ENCODE measurements around the gene CES1.
"Not testable (repeated sequence)": the region's sequence is repeated elsewhere in the genome, so short reads cannot be mapped to it uniquely, and the experiment has no call there.

CES1 gene

GRCh38 chr16:55832773-55833691, at the start of gene CES1:
TSS of gene CES1 (minus strand) at chr16:55833096. CDS start at chr16:55833055, 41 bp downstream.
- no peak for DNase-seq

GRCh38 chr16:55876854-55877253, 44.0 kb upstream of the CES1 start:
- no peak for DNase-seq

DNA sequence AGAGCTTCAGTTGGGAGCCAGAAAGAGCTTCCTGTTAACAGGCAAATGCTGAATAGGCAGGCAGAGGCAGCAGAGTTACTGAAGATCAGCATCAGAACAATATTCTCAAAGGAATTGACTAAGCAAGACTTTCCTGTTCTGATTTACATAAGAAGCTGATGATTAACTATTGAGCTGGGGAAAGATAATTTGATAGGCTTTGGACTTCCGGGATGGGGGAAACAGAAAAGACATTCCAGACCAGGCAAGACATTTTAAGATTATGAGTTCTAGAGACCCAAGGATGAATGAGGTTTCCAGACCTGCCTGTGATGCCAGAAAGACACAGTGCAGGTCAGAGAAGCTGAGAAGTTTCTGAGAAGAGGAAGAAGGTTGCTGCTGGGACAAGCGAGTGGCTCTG, 42.4 kb upstream of the CES1 start, which contains the start of gene CES5A:
Gene CES5A (minus strand): TSS at position 101 of the 400 bp plus-strand sequence. CDS start 152 bp downstream, outside the sequence.
- no peak for DNase-seq

DNA sequence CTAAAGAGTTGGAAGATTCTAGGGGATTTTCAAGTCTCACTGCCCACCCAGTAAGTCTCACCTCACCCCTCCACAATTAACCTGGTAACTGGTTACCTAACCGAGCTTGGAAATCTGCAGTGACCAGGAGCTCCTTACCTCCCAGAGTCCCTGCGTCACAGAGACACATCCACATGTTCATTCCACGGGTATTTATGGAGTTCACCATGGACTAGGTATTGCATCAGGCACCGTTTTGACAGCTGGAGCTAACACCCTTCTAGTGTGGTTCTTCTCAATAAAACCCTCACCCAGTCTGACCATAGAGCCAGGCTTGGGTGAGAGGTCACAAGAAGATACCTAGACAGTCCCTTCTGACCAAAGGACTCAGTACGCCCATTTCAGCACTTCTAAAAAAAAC, 40.2 kb upstream of the CES1 start:
- no peak for DNase-seq

GRCh38 chr16:55872130-55872529, 39.2 kb upstream of the CES1 start:
- no peak for DNase-seq

DNA sequence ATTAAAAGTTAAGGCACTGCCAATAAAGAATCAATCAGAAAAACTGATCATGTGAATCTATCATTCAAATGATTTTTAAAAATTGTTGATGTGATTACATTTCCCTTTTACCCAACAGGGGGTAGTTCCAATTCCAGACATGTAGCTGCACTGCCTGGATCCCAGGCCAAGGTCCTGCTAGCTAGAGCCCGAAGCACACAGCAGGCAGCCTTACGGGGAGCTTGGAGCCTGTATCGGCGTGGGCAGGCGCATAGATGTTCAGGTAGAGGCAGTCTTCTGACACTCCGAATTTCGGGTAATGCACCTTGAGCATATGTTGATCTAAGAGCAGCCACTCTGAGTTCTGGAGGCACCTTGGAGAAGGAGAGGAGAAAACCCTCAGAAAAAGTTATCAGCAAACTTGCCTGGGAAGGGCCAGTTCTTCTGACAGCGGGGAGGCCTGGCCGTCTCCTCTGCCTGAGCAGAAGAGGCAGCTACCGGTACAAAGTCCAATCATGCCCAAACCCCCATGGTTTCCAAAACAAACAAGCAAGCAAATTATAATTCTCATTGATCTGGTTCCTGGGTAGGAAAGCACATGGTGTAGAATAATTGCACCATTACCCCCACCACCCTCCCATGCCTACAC, 38.6 kb upstream of the CES1 start:
- no peak for DNase-seq

GRCh38 chr16:55868980-55869379, 36.1 kb upstream of the CES1 start:
- DNase-seq = no peak

GRCh38 chr16:55868137-55868536, 35.2 kb upstream of the CES1 start:
- DNase-seq = no peak

GRCh38 chr16:55861288-55861687, 28.4 kb upstream of the CES1 start:
- DNase-seq = no peak

DNA sequence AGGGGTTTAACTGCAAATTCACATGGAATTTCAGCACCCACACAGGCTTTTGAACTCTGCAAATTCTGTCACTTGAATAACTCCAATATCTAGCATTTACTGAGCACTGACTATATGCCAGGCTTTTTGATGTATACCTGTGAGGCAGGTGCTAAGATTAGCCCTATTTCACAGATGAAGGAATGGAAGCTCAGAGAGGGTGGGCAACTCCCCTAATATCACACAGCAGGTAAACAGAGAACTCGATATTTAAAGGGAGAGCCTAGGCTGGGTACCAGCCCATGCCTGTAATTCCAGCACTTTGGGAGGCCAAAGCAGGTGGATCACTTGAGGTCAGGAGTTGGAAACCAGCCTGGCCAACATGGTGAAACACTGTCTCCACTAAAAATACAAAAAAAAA, 24.8 kb upstream of the CES1 start:
- DNase-seq = not testable (repeated sequence)

DNA sequence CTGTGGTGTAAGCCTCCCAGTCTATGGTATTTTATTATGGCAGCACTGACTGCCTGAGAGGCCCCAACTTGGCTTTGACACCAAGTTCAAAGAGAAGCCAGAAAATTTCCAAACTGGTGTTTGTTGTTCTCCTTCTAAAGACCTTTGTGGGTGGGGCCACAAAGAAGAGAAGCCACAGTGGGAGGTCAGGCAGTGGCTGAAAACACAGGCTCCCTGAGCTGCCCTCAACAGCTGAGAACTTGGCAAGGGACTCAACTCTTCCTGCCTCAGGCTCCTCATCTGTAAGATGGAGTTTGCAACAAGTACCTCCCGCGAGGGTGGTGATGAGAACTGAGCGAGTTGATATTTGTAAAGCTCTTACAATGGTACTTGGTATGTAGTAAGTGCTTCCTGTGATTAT, 24.1 kb upstream of the CES1 start:
- no peak for DNase-seq

DNA sequence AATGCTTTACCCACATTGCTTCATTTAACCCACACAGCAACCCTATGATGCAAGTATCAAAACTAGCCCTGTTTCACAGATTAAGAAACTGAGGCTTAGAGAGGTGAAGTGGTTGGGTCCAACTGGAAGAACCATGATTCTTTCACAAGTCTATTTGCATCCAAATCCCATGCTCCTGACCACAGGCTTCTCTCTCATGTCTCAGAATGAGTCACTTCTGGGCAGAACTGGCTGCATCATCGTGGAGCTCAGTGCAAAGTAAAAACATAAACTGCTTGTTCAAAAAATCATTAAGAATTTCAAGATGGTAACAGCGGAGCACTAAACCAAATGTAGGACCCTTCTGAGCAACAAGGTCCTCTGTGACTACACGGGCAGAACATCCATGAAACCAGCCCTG, 20.2 kb upstream of the CES1 start:
- DNase-seq = no peak

GRCh38 chr16:55849536-55849935, 16.6 kb upstream of the CES1 start:
- no peak for DNase-seq

- no peak for DNase-seq
Observed at GRCh38 chr16:55846598-55847346, 13.9 kb upstream of the CES1 start.

DNA sequence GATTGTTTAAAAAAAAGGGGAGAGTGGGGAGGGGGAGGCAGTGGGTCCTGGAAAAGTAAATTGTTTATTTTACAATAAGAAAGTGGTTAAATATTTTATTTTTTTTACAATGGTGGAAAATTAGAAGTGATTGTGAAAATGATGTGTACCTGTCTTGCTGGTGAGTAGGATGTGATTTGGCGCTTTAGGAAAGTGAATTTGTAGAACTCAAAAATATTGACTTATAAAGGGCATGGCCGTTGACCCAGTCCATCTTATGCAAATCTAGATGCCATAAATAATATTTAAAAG, 10.2 kb upstream of the CES1 start:
- no peak for DNase-seq

DNA sequence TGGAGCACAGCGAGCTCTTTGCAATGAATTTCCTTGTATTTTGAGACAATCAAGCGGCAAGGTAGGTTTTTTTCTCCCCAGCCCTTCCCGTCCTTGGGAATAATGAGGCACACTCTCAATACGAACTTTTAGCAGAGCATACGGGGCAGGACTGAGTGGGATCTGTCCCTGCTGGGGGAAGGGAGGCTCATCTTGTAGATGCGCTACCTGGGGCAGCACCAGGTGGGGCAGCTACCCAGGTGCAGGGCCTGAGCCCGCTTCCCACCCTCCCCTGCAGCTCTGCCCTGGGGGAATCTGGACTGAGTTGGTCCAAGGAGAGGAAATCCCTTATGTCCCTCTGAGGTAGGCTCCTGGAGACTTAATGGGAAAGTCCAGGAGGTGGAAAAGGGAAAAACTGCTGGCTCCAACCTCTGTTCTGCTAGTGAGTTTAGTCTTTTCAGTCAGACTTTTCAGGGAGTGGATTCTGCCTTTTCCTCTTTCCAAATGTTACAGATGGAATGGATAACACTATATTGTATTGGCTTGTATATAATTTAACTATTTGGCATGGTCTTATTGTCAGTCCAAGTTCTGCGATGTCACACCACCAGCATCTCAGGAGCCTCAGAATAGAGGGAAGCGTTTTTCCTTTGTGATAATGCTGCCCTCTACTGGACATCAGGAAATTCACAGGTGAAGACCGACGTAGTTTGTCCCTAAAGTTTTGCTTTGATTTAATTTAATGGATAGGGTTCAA, 9.6 kb upstream of the CES1 start:
- no peak for DNase-seq

- DNase-seq = no peak
Observed at GRCh38 chr16:55839115-55839514, 6.2 kb upstream of the CES1 start.

- DNase-seq = no peak
Observed at GRCh38 chr16:55836158-55836611, 3.3 kb upstream of the CES1 start.

DNA sequence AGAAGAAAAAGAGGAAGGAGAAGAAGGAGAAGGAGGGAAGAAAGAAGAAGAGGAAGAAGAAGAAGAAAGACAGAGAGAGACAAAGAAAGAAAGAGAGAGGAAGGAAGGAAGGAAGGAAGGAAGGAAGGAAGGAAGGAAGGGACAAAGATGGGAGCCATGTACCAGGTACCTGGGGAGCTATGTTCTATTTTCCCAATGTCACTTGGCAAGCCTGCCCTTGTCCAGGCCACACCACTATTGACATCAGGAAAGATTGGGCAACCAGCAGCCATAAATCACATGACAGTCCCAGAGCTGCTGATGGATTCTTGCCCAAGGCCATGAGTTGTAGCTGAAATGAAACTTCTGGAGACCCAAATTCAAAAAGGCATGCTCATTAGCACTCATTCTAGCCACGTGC, 2.7 kb upstream of the CES1 start:
- DNase-seq = no peak

DNA sequence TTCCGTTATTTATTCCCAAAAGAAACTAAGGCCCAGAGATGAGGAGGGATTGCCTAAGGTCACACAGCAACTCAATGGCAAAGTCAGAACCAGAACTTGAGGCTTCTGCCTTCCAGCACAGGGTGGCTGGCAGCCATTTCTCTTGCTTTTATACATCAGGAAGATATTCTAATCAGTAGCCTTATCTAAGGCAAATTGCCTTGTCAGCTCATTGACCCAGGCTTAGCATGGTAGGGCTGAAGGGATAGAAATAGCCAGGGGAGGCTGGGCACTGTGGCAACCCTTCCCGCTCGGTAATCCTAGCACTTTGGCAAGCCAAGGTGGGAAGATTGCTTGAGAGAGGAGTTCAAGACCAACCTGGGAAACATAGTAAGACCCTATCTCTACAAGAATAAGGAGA, 2.3 kb upstream of the CES1 start:
- not testable (repeated sequence) for DNase-seq

DNA sequence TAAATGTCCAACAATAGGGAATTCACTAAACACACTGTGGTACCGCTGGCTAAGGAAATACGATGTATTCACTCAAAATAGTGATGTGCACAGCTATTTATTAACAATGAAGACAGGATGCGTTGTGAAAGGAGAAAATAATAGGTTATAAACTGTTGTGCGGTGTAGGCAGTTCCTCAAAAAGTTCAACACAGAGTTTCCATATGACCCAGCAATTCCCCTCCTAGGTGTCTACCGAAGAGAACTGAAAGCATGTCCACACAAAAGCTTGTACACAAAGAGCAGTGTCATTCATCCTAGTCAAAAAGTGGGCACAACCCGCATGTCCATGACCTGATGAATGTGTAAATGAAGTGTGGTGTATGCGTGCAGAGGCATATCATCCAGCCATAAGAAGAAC, 1.2 kb upstream of the CES1 start:
- DNase-seq = no peak

- no peak for DNase-seq
Observed at GRCh38 chr16:55832425-55832772, 497 bp downstream of the CES1 start.

GRCh38 chr16:55830658-55831294, 2.1 kb downstream of the CES1 start:
- no peak for DNase-seq
